GM19035 (cell line): ENCODE results near the gene LIPI.
"Not testable (repeated sequence)": the region's sequence is repeated elsewhere in the genome, so short reads cannot be mapped to it uniquely, and the experiment has no call there.

Source experiments
- ATAC-seq: cut with Tn5 transposase; IDR thresholded peaks from one replicate; pipeline ENCODE4 v1.9.1; 2021; ENCODE audit not compliant: unreplicated experiment

The LIPI gene

GRCh38 chr21:14119038-14119437 lies 91.7 kb downstream of the LIPI start:
- ATAC-seq: no peak

GRCh38 chr21:14116080-14116481 lies 94.7 kb downstream of the LIPI start:
- no peak for ATAC-seq

GRCh38 chr21:14115646-14116045 lies 95.1 kb downstream of the LIPI start:
- no peak for ATAC-seq

GRCh38 chr21:14114251-14114650 lies 96.5 kb downstream of the LIPI start:
- ATAC-seq: no peak

DNA sequence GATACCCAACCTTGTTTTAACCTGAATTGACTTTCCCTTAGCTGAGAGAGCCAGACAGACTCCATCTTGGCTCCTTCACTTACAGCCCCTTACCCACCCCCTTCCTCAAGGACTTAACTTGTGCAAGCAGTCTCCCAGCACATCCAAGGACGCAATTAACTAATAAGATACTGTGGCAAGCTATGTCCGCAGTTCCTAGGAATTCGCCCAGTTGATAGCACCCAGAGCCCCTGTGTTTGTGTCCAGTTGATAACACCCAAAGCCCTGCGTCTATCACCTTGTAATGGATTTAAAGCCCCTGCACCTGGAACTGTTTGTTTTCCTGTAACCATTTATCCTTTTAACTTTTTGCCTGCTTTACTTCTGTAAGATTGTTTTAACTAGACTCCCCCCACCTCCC lies 106.2 kb downstream of the LIPI start:
- not testable (repeated sequence) for ATAC-seq

DNA sequence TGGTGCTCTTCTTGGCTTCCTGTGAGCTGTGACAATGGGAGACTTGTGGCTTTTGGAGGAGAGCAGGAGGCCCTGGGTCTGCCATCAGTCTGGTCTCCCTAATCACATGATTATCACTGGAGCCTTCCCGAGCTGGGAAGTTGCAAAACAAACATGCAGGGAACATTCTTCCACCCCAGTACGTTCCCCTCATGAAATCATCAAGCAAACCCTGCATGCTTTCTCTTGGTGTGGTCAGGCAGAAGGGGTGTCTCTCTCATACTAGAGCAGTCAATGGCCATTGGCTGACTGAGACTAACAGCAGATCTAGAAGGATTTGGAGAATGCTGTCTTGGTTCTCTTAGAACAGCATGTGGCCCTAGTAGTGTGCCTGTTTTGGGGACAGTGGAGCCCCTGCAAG lies 111.2 kb downstream of the LIPI start:
- no peak for ATAC-seq

GRCh38 chr21:14097881-14098499 lies 112.8 kb downstream of the LIPI start:
- no peak for ATAC-seq

- no peak for ATAC-seq
These were observed 114.2 kb downstream of the LIPI start for GRCh38 chr21:14096577-14096976.

GRCh38 chr21:14096172-14096571 lies 114.6 kb downstream of the LIPI start:
- no peak for ATAC-seq

GRCh38 chr21:14095056-14095455 lies 115.7 kb downstream of the LIPI start:
- ATAC-seq: no peak

- no peak for ATAC-seq
These were observed 117.8 kb downstream of the LIPI start for GRCh38 chr21:14092834-14093560.

DNA sequence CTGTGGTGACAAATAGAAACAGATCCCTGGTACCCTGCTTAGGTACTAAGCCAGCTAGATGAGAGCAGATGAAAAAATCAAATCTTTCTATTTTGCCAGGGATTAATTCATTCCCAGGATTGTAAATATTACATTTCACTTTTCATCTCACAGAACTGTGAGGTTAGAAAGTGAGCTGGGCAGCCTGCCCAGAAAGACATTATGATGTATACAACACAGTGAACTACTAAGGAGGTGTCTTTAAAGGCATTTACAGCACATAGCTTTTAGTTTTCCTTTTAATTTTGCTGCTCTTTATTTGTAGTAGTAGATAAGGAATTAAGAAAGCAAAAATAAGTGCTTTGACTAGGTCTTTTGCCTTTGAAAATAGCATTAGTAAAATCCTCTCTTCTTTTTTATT lies 120.6 kb downstream of the LIPI start:
- ATAC-seq: not testable (repeated sequence)

GRCh38 chr21:14088391-14088790 lies 122.4 kb downstream of the LIPI start:
- no peak for ATAC-seq

DNA sequence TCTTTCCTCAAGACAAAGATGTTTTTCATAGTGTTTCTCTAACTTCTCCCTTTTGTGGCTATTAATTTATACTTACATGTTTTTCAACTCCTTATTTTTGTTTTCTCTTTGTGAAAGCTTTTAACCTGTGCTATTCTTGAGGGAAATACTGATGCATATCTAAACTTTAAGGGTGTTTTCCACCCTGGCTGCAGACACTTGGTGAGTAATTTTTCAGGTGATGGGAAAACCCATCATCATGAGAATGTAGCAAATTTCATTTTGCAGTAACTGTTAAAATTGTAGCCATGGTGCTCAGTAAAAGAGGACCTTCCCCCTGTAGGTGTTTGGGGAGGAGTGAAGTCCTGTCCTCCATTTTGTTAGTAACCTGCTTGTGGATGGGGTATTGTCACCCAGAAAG lies 124.2 kb downstream of the LIPI start:
- ATAC-seq: peak; percentile 58

DNA sequence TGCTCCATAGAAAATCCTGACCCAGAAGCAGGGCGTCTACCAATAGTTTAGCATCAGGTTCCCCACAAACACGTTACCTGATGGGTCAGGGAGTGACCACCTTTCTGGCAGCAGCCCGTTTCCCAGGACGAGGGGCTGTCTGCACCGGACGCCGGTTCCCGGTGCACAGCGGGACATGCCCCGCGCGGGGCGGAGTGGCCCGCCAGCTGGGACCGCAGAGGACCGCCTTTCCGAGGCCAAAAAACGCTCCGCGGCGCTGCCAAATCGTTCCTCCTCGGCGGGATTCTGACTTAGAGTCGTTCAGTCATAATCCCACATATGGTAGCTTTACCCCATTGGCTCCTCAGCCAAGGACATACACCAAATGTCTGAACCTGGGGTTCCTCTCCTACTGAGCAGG lies 126.1 kb downstream of the LIPI start:
- no peak for ATAC-seq

DNA sequence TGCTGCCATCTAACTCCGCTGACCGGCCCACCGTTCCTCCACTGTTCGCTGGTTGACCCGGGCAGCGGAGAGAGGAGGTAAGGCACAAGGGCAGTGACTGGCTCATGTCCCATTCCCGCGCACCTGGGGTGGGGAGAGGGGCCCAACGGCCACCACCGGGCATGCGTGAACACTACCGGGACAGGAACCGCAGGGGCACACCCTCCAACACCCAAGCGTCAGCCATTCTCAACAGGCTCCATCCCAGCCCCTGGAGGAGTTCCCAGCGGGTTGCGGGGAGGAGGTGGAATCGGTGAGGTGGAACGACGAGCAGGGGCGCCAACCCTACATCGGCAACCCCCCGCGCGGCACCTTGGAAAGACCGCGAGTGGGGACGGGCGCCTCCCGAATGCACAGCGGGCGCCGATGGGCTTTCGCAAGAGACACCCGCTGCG lies 126.7 kb downstream of the LIPI start:
- no peak for ATAC-seq

GRCh38 chr21:14080764-14081096 lies 130.0 kb downstream of the LIPI start:
- no peak for ATAC-seq

GRCh38 chr21:14080040-14080763 lies 130.6 kb downstream of the LIPI start:
- ATAC-seq: no peak

DNA sequence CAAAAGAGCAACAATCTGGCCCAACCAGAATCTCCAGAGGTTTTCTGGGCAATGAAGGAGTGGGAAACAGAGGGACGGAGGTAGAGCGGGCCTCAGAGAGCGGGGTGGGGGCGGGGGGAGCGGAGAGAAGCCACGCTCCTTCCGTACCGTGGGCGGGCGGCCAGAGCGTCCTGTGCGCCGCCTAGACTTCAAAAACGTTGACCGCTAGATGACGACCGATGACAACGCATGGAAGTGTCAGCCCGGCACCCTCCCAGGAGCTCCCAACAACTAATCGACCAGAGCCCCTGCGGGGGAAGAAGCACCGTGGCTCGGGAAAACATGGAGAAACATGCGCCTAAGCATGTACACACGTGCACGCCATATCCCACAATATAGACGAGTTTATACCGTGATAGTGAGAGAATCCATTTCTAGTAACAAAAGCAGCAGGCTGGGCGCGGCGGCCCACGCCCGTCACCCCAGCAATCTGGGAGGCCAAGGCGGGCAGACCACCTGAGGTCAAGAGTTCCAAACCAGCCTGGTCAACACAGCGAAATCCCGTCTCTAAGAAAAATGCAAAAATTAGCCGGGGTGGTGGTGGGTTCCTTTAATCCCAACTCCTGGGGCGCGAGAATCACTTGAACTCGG lies 131.9 kb downstream of the LIPI start:
- ATAC-seq: no peak

- peak; percentile 93 for ATAC-seq
These were observed 134.5 kb downstream of the LIPI start for GRCh38 chr21:14076143-14076806.
